SK-N-MC (cell line): Measurements from ENCODE around the gene PDLIM7.

ENCODE experiments used
- EZH2 ChIP-seq: fragments of 200-600 bp; sonication (generic); IDR thresholded peaks from one replicate; pipeline ENCODE4 v1.6.1; 2017; ENCODE audit warnings: antibody characterized with exemption
- FOXP2 ChIP-seq: optimal IDR thresholded peaks from 2 replicates; pipeline ENCODE3; 2011; ENCODE audit warnings: mild to moderate bottlenecking, moderate library complexity; ENCODE audit not compliant: insufficient read depth; ENCODE audit errors: extremely low read length, control extremely low read depth
- POLR2AphosphoS5 ChIP-seq: IDR thresholded peaks from 2 replicates; pipeline ENCODE4 v1.6.1; 2012; ENCODE audit warnings: mild to moderate bottlenecking, low read depth, low read length, borderline replicate concordance

DNA sequence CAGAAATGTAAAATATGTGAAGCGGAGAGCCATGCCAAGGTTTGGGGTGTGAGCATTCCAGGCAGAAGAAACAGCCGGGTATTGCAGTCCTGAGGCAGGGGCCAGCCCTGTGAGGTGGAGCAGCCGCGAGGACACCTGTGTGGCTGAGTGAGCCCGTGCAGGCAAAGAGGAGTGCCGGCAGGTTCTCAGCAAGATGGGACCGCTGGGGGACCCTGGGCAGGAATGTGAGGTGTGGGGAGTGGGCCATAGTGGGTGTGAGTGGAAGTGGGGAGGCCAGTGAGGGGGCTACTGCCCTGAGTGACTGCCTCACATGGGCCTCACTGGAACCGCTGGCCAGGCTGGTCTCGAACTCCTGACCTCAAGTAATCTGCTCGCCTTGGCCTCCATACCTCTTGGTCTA, 58.9 kb downstream of the PDLIM7 start:
- no peak for TF ChIP-seq POLR2AphosphoS5
- no peak for TF ChIP-seq EZH2
- TF ChIP-seq FOXP2: no peak
